Neutrophil (primary cell): ENCODE results near the gene BICDL2.

ENCODE experiments used
- H3K27ac ChIP-seq: fragments of 200-600 bp; sonication (generic); 2 replicates; pipeline ENCODE4 v1.5.1; 2016; ENCODE audit warnings: mild to moderate bottlenecking, moderate library complexity
- H3K27me3 ChIP-seq: fragments of 200-600 bp; sonication (generic); 2 replicates; pipeline ENCODE4 v1.6.0; 2016; ENCODE audit warnings: mild to moderate bottlenecking
- H3K36me3 ChIP-seq: fragments of 200-600 bp; sonication (generic); 2 replicates; pipeline ENCODE4 v1.5.1; 2017
- H3K4me1 ChIP-seq, 2 experiments: fragments of 200-600 bp in 1 of 2; sonication (generic) in 1 of 2; 1 replicate in 1 of 2; 2 replicates in 1 of 2; pipeline versions ENCODE4 v1.5.1 to v1.6.1; 2013 to 2016; ENCODE audit warnings: low read depth in 1 of 2, low read length in 1 of 2, mild to moderate bottlenecking in 1 of 2, moderate library complexity in 1 of 2; ENCODE audit not compliant: control insufficient read depth in 1 of 2, insufficient read depth in 1 of 2
- H3K4me3 ChIP-seq, 2 experiments: fragments of 200-600 bp in 1 of 2; sonication (generic) in 1 of 2; 1 replicate in 1 of 2; 2 replicates in 1 of 2; pipeline ENCODE4 v1.5.1; 2013 to 2016; ENCODE audit warnings: low read depth in 1 of 2, low read length in 1 of 2, mild to moderate bottlenecking in 1 of 2, moderate library complexity in 1 of 2
- H3K9me3 ChIP-seq: fragments of 200-600 bp; sonication (generic); 2 replicates; pipeline ENCODE4 v1.5.1; 2016
- TF ChIP-seq, protein P1 (sequence below): fragments of 200-600 bp; sonication (generic); IDR thresholded peaks from 2 replicates; pipeline ENCODE4 v1.5.1; 2016; ENCODE audit warnings: antibody characterized with exemption

The BICDL2 gene

DNA sequence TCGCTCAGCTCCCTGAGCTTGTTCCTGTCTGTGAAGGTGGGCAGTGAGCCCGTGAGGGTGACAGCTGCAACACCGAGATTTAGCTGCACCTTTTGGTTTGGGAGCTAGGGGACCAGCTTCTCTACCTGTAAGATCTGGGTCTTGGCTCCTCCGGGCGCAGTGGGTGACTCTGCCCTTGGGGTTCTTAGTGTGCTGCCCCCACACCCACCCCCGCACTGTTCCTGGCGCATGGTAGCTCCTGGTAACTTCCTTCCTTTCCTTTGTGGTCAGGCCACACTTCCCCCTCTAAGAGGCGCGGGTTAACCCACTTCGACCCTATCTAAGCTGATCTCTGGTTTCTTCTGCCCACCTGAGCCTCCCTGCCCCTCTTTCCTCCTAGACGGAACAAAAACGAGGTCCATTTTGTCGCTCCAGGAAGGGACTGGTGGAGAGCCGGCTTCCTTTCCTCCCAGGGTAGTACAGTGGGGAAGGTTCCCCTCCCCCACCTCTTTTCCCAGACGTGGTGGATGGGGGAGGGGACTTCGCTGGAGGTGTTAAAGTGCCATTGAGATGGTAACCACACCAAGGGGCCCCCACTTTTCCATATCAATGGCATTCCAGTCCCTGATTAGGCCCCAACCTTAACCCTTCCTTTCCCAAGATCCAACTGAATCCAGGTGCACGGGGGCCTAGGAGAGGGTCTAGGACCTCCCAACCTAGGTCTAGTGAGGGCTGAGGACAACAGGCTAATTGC, 28.6 kb downstream of the BICDL2 start:
- Histone ChIP-seq H3K4me3 (peak overlapping the region; percentile 66 to 74), H3K36me3 (peaks cover 4% of the 10 kb centered on the region), H3K9me3 (no peaks in the 10 kb centered on the region), H3K27ac (peak overlapping the region; percentile 98), H3K27me3 (no peaks in the 10 kb centered on the region), H3K4me1 (peaks cover 74 to 76% of the 10 kb centered on the region in 2 experiments)
- TF ChIP-seq, protein P1, sequence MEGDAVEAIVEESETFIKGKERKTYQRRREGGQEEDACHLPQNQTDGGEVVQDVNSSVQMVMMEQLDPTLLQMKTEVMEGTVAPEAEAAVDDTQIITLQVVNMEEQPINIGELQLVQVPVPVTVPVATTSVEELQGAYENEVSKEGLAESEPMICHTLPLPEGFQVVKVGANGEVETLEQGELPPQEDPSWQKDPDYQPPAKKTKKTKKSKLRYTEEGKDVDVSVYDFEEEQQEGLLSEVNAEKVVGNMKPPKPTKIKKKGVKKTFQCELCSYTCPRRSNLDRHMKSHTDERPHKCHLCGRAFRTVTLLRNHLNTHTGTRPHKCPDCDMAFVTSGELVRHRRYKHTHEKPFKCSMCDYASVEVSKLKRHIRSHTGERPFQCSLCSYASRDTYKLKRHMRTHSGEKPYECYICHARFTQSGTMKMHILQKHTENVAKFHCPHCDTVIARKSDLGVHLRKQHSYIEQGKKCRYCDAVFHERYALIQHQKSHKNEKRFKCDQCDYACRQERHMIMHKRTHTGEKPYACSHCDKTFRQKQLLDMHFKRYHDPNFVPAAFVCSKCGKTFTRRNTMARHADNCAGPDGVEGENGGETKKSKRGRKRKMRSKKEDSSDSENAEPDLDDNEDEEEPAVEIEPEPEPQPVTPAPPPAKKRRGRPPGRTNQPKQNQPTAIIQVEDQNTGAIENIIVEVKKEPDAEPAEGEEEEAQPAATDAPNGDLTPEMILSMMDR: peak; percentile 37

DNA sequence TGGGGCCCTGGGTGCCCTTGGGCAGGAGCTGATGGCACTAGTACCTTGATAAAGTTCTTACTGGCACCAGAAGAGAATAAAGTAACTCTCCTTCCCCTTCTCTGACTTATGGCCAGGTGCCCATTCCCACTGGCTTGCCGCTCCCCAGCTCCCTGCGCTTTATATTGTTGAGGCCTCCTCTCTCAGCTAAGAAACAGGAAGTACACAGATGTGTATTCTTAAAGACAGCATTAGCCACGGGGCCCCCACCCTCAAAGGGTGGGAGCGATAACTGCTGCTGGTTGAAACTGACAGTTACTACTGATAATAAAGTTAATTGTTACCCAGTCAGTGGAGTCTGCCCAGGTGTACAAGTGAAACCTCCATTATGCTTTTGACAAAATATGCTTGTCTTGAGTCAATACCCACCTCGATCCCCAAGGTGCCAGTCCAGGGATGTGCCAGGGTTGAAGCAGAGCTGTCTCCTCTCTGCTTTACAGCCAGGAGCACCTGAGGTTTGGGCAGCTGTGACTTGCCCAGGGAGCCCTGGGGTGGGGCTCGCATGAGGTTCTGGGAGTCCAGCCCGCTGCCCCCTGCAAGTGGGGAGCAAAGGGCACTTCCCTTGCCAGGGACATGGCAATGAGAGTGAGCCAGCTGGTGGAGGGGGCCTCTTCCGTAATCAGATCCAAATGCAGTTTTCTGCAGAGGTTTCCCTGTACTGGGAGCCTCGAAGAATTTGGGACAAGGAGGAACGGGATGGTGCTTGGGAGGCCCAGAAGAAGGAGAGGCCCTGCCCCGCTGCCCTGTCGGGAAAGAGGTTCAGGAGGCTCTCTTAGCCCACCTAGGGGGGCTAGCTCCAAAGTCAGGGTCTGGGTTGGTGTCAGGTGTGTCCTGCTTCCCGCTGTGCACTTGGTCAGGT, 29.4 kb downstream of the BICDL2 start:
- Histone ChIP-seq H3K9me3 (no peaks in the 10 kb centered on the region), H3K36me3 (peaks cover 5% of the 10 kb centered on the region), H3K27me3 (no peaks in the 10 kb centered on the region), H3K27ac (peak overlapping the region; percentile 98), H3K4me1 (peaks cover 69 to 72% of the 10 kb centered on the region in 2 experiments), H3K4me3 (peak overlapping the region; percentile 66 to 74)
- TF ChIP-seq, protein P1: no peak

DNA sequence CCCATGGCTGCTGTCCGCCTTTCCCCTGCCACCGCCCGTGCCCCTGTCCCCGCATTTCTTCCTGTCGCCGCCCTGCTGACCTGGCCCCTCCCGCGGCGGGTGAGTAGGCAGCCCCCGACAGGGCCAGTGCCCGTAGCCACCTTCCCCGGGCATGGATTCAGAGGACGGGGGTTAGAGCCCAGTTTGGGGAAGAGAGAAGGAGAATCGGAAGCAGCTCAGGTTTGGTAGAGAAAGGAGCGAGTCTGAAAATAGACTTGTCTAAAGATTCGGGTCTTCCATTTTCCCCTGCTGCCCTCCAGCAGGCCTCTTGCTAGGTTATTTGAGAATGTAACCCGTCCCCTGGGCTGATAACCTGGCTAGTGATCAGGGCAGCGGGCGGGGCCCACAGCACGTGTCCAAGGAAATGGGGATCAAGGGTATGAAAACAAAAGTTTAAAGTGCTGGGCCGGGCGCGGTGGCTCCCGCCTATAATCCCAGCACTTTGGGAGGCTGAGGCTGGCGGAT, 31.9 kb downstream of the BICDL2 start:
- TF ChIP-seq, protein P1: no peak

DNA sequence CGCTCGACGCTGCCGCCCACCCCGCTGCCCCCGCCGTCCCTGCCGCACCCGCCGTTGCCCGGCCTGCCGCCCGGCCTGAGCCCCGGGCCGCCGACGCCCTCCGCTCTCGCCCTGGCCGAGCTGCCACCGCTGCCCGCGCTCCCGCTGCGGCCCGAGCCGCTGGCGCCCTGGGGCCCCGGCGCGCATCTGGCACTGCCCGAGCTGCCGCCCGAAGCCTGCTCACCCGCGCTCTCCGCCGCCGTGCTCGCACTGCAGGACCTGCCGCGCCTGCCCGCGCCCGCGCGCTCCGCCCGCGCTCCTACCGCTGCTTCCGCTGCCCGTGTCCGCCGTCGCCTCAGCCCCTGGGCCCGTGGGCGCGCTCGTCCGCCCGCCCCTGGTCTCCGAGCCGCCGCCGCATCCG, 32.4 kb downstream of the BICDL2 start:
- Histone ChIP-seq H3K36me3 (peaks cover 26% of the 10 kb centered on the region), H3K27me3 (no peaks in the 10 kb centered on the region), H3K4me1 (peaks cover 46 to 49% of the 10 kb centered on the region in 2 experiments), H3K4me3 (peak overlapping the region; percentile 66 to 74), H3K27ac (peak overlapping the region; percentile 98), H3K9me3 (no peaks in the 10 kb centered on the region)
- TF ChIP-seq, protein P1: no peak

More for the DNA sequence above, 31.9 kb downstream of the BICDL2 start:
- H3K4me1 ChIP-seq: peaks cover 51 to 54% of the 10 kb centered on the region in 2 experiments
- no peaks in the 10 kb centered on the region for H3K9me3 ChIP-seq
- peak overlapping the region; percentile 66 to 74 for H3K4me3 ChIP-seq
- H3K27ac ChIP-seq: peak overlapping the region; percentile 98
- peaks cover 23% of the 10 kb centered on the region for H3K36me3 ChIP-seq
- no peaks in the 10 kb centered on the region for H3K27me3 ChIP-seq

DNA sequence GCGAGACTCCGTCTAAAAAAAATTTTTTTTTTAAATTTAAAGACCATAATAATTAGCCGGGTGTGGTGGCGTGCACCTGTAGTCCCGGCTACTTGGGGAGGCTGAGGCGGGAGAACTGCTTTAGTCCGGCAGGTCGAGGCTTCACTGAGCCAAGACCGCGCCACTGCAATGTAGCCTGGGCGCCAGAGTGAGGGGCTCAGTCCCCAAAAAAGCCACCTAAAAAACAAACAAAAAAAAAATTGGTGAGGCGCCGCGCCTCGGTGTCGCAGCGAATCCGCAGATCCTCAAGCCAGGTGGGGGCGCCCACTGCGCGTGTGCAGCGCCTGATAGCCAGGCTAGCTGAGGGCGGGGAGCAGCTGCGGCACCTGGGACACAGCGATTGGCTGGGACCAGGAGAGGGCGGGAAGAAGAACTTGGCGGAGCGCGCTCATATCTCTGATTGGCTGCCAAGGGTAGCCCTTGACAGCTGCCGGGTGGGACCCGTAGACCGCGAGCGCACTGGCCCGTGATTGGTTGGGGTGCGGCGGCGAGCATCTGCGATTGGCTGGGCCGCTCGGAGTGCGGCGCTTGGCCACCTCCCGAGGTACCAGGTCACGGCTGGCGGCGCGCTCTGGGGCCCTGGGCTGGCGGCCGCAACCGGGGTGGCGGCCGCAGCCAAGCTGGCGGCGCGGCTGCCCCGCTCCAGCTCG, 33.0 kb downstream of the BICDL2 start:
- TF ChIP-seq, protein P1: peak; percentile 84
- Histone ChIP-seq H3K27me3 (no peaks in the 10 kb centered on the region), H3K27ac (peak overlapping the region; percentile 98), H3K9me3 (no peaks in the 10 kb centered on the region), H3K36me3 (peaks cover 30% of the 10 kb centered on the region), H3K4me3 (peak overlapping the region; percentile 30 to 66), H3K4me1 (peaks cover 40 to 43% of the 10 kb centered on the region in 2 experiments)
